Epithelial cell of proximal tubule (primary cell): Measurements from ENCODE around the gene PPM1G. TPM values are rescaled to one million over a fixed set of nuclear protein-coding genes. Genes with fewer than 3 reads are reported as not detected.

Experiments used
- DNase-seq: peaks from one replicate; pipeline ENCODE4 v3.0.0-alpha.2; 2011; ENCODE audit warnings: low read depth
- H3K4me3 ChIP-seq: 2 replicates; pipeline ENCODE4 v1.5.1; 2011; ENCODE audit warnings: low read depth, mild to moderate bottlenecking, low read length
- total RNA-seq: library from RNA; depleted of rRNA; stranded (reverse); fragments of >200 nt; gene quantifications from 2 replicates; pipeline ENCODE4 v1.2.3, GENCODE V29; 2015
- TF ChIP-seq, protein P1 (sequence below): conservative IDR thresholded peaks from 2 replicates; pipeline ENCODE4 v1.5.1; 2012; ENCODE audit warnings: low read depth, mild to moderate bottlenecking, low read length

The PPM1G gene
- total RNA-seq, 1 donor from 2014 or later, result 135 TPM

DNA sequence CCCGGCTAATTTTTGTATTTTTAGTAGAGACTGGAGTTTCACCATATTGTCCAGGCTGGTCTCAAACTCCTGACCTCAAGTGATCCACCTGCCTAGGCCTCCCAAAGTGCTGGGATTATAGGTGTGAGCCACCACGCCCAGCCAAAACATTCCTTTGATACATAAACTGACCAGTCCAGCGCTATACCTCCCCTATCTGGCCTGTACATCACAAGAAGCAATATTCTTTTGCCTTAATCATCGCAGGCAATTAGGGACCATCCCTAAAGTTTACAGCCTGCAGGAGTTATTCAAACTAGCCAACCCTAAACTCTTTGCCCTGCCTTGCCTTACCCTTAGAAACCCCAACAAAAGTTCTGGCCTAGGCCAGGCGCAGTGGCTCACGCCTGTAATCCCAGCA, 6.8 kb upstream of the PPM1G start:
- H3K4me3 ChIP-seq, result no peak overlapping the region
- no peak for DNase-seq
- TF ChIP-seq, protein P1, sequence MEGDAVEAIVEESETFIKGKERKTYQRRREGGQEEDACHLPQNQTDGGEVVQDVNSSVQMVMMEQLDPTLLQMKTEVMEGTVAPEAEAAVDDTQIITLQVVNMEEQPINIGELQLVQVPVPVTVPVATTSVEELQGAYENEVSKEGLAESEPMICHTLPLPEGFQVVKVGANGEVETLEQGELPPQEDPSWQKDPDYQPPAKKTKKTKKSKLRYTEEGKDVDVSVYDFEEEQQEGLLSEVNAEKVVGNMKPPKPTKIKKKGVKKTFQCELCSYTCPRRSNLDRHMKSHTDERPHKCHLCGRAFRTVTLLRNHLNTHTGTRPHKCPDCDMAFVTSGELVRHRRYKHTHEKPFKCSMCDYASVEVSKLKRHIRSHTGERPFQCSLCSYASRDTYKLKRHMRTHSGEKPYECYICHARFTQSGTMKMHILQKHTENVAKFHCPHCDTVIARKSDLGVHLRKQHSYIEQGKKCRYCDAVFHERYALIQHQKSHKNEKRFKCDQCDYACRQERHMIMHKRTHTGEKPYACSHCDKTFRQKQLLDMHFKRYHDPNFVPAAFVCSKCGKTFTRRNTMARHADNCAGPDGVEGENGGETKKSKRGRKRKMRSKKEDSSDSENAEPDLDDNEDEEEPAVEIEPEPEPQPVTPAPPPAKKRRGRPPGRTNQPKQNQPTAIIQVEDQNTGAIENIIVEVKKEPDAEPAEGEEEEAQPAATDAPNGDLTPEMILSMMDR, result no peak

DNA sequence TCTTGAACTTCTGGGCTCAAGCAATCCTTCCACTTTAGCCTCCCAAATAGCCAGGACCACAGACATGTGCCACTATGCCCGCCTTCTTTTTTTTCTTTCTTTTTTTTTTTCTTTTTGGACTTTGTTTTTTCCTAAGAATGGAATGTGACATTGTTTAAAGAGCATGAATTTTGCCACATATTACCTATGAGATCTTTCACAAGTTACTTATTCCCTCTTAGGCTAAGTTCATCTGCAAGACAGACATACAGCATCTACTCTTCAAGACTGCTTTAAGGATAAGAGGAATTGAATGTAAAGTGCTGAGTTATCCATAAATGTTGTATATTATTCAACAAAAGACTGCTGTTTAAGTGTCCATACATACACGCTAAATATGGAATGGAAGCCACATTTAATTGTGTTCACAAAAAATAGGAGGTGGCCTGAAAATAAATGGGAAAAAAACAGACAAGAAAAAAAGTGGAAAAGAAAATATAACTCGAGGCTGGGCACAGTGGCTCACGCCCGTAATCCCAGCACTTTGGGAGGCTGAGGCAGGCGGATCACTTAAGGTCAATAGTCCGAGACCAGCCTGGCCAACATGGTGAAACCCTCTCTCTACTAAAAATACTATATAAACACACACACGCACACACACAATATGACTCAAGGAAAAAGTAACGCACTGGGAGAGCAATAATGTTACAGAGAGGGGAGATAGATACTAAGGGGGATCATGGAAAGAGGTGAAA, 3.2 kb upstream of the PPM1G start:
- DNase-seq, result no peak
- no peak overlapping the region for H3K4me3 ChIP-seq
- TF ChIP-seq, protein P1, result no peak

DNA sequence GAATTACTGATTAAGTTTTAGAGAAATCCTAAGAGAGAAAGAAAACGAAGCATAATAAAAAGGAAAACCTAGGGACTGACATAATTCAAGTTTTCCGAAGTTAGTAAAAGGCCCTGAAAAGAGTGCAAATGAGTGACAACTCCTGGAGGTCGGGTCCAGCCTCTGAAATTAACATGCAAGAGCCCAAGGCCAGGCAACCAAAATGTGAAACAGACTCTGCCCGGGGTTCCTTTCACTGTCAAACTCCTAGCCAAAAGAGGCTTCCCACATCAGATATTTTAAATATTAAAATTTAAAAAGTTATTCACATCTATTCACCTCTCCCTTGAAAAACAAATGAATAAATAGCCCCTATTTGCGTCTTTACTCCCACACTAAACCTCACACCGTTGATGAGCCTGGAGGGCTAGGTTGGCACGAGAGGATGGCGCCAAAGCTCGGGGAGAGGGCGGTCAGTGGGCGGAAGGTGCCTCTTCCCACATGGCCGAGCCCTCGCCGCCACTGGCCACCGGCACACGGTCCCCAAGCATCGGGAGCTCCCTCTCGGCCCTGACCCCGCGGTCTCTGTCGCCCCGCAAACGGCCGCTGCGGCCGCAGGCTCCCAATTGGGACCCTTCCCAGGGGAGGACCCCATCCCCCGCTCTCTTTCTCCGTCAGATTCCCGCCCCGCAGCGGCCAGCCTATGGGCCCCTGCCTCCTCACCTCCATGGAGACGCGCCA, 630 bp downstream of the PPM1G start:
- peak overlapping the region; percentile 87 for H3K4me3 ChIP-seq
- no peak for DNase-seq
- TF ChIP-seq, protein P1, result no peak

DNA sequence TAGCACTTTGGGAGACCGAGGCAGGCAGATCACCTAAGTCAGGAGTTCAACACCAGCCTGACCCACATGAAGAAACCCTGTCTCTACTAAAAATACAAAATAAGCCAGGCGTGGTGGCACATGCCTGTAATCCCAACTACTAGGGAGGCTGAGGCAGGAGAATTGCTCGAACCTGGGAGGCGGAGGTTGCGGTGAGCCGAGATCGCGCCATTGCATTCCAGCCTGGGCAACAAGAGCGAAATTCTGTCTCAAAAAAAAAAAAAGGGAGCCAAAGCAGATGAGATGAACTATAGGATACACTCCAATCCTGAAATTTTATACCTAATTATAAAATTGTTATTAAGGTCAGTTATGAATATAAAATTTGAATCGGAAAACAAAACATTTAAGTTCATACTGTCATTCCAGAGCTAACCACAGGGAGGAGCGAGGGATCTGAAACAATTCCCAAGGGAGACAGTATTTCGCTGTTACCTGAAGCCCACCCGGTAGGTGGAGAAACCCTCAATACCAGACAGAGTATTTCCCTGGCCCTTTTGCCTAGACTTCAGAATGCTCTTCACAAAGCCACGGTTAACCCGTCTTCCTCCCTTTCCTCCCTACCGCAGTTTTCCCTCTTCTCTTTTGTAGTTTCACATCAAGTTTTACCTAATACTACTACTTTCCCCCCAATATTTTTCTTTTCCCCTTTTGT, 1.4 kb downstream of the PPM1G start:
- TF ChIP-seq, protein P1, result peak; percentile 62
- peak overlapping the region; percentile 87 for H3K4me3 ChIP-seq
- DNase-seq, result no peak

DNA sequence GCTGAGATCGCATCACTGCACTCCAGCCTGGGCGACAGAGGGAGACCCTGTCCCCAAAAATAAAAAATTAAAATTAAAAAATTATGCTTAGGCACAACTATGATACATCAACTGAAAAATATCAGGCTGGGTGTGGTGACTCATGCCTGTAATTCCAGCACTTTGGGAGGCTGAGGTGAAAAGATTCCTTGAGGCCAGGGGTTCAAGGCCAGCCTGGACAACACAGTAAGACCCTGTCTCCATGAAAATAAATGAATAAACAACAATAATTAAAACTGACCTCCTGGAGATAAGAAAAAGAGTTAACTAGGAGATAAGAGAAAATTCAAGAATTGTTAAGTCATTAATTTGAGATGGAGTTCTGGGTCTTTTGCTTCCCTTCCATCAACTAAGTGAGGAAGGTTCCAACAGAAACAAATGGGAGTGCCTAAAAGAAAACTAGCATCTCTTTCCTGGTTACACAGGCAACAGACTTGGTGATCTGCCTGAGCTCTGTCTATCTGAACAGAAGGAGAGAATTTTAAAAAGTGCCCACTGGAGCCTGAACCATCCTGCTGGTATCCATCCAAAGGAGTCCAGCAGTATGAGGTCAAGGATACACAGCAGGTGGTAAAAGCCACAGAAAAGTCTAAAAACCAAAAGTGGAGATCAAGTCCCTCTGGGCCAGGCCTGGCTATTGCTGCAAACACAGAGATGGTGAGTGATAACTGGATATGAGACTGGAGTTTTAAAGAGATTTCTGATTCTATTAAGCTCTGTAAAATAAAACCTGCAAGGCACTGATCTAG, 8.8 kb downstream of the PPM1G start:
- H3K4me3 ChIP-seq, result no peak overlapping the region
- TF ChIP-seq, protein P1, result no peak
- DNase-seq, result no peak

DNA sequence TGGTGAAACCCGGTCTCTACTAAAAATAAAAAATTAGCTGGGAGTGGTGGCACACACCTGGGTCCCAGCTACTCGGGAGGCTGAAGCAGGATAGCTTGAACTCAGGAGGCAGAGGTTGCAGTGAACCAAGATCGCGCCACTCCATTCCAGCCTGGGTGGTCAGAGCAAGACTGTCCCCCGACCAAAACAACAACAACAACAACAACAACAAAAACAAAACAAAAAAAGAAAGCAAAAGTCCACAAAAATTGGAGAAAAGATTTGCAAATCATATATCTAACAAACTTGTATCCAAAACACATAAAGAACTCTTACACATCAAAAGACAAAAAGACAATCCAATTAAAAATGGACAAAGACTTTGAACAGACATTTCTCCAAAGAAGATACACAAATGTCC, 10.4 kb downstream of the PPM1G start:
- TF ChIP-seq, protein P1, result no peak
- no peak for DNase-seq
- H3K4me3 ChIP-seq, result no peak overlapping the region
